Keratinocyte (primary cell): ENCODE measurements around the gene JHY. TPM values are rescaled to one million over a fixed set of nuclear protein-coding genes. Genes with fewer than 3 reads are reported as not detected.
A peak's percentile ranks its signal among the peaks of the same experiment; 100 is the strongest.

Experiments used
- DNase-seq: peaks from one replicate; pipeline ENCODE4 v3.0.0-alpha.2; 2011; ENCODE audit warnings: low read depth, missing footprints, low spot score
- FAIRE-seq: peaks from 2 replicates; lab custom pipeline; 2011; peaks lifted over from hg19 to GRCh38; lab: Jason Lieb, UNC
- H2AFZ ChIP-seq: 2 replicates; pipeline ENCODE4 v1.6.0; 2012; ENCODE audit warnings: low read length, control low read depth, inconsistent platforms; ENCODE audit not compliant: control insufficient read depth
- H3K27ac ChIP-seq: 2 replicates; pipeline ENCODE4 v1.5.1; 2011; ENCODE audit warnings: low read length; ENCODE audit not compliant: control insufficient read depth, insufficient read depth
- H3K27me3 ChIP-seq: 3 replicates; pipeline ENCODE4 v1.6.0; 2011; ENCODE audit warnings: low read length; ENCODE audit not compliant: control insufficient read depth, insufficient read depth; ENCODE audit errors: extremely low read depth
- H3K36me3 ChIP-seq, 2 experiments: 2 replicates in 1 of 2; 3 replicates in 1 of 2; pipeline ENCODE4 v1.5.1; 2011; ENCODE audit warnings: low read length in 2 of 2, mild to moderate bottlenecking in 1 of 2; ENCODE audit not compliant: control insufficient read depth in 2 of 2, insufficient read depth in 2 of 2; ENCODE audit errors: extremely low read depth in 1 of 2
- H3K4me1 ChIP-seq: 3 replicates; pipeline ENCODE4 v1.5.1; 2011; ENCODE audit warnings: low read length; ENCODE audit not compliant: control insufficient read depth, insufficient read depth; ENCODE audit errors: extremely low read depth
- H3K4me2 ChIP-seq: 3 replicates; pipeline ENCODE4 v1.6.0; 2011; ENCODE audit warnings: low read depth, low read length; ENCODE audit not compliant: control insufficient read depth, insufficient read depth; ENCODE audit errors: extremely low read depth
- H3K4me3 ChIP-seq, 3 experiments: fragments of 200-600 bp in 1 of 3; sonication (generic) in 1 of 3; 2 replicates in 2 of 3; 3 replicates in 1 of 3; pipeline ENCODE4 v1.5.1; 2011 to 2016; ENCODE audit warnings: low read length in 3 of 3, mild to moderate bottlenecking in 3 of 3, control low read depth in 2 of 3, inconsistent platforms in 1 of 3, low read depth in 1 of 3, mixed read lengths in 1 of 3, mixed run types in 1 of 3, moderate library complexity in 1 of 3; ENCODE audit not compliant: control insufficient read depth in 2 of 3, insufficient read depth in 2 of 3; ENCODE audit errors: extremely low read depth in 1 of 3
- H3K79me2 ChIP-seq: 2 replicates; pipeline ENCODE4 v1.6.0; 2012; ENCODE audit warnings: low read length; ENCODE audit not compliant: control insufficient read depth, insufficient read depth
- H3K9ac ChIP-seq: 3 replicates; pipeline ENCODE4 v1.6.0; 2011; ENCODE audit warnings: low read length; ENCODE audit not compliant: control insufficient read depth, insufficient read depth; ENCODE audit errors: extremely low read depth
- H3K9me1 ChIP-seq: 3 replicates; pipeline ENCODE4 v1.6.0; 2011; ENCODE audit warnings: low read length; ENCODE audit not compliant: control insufficient read depth, insufficient read depth; ENCODE audit errors: extremely low read depth
- H3K9me3 ChIP-seq: 2 replicates; pipeline ENCODE4 v1.5.1; 2012; ENCODE audit warnings: low read depth, low read length; ENCODE audit not compliant: control insufficient read depth
- H4K20me1 ChIP-seq: 3 replicates; pipeline ENCODE4 v1.6.0; 2011; ENCODE audit warnings: low read length; ENCODE audit not compliant: control insufficient read depth, insufficient read depth; ENCODE audit errors: extremely low read depth
- CTCF ChIP-seq, 3 experiments: IDR thresholded peaks in 1 of 3; conservative IDR thresholded peaks in 1 of 3; optimal IDR thresholded peaks in 1 of 3; 2 replicates in 2 of 3; 3 replicates in 1 of 3; pipeline versions ENCODE3 to v1.5.1; 2011; ENCODE audit warnings: low read length in 3 of 3, mild to moderate bottlenecking in 3 of 3, moderate library complexity in 2 of 3, control low read depth in 1 of 3, inconsistent platforms in 1 of 3; ENCODE audit not compliant: insufficient read depth in 2 of 3; ENCODE audit errors: extremely low read depth in 1 of 3
- EZH2 ChIP-seq: IDR thresholded peaks from one replicate; pipeline ENCODE4 v1.6.1; 2012; ENCODE audit warnings: inconsistent platforms, mild to moderate bottlenecking, low read length, moderate library complexity
- dilution Hi-C: fragments of 300-500 bp; cut with MboI; formaldehyde crosslinking; loops from one replicate; pipeline ENCODE4 v1.7.0; 2020; ENCODE audit warnings: low sequenced_read_pairs; ENCODE audit not compliant: extremely low pct_ligation_motif_present
- polyA plus RNA-seq, 5 experiments: library from polyadenylated mRNA; depleted of rRNA in 3 of 5; stranded (reverse) in 3 of 5; stranded (forward) in 1 of 5; unstranded in 1 of 5; fragments of >200 nt; gene quantifications; 1 replicate in 1 of 5; 2 replicates in 3 of 5; 3 replicates in 1 of 5; pipeline versions ENCODE4 v1.2.1 to v1.2.3, GENCODE V29; 2011 to 2012; ENCODE audit warnings: missing spikeins in 2 of 5, low read depth in 1 of 5, low replicate concordance in 1 of 5

JHY gene
- polyA plus RNA-seq, 1 donor (not counting 4 experiments of a cell fraction or from before 2014, with no cell fraction given), result 3.9 TPM

DNA sequence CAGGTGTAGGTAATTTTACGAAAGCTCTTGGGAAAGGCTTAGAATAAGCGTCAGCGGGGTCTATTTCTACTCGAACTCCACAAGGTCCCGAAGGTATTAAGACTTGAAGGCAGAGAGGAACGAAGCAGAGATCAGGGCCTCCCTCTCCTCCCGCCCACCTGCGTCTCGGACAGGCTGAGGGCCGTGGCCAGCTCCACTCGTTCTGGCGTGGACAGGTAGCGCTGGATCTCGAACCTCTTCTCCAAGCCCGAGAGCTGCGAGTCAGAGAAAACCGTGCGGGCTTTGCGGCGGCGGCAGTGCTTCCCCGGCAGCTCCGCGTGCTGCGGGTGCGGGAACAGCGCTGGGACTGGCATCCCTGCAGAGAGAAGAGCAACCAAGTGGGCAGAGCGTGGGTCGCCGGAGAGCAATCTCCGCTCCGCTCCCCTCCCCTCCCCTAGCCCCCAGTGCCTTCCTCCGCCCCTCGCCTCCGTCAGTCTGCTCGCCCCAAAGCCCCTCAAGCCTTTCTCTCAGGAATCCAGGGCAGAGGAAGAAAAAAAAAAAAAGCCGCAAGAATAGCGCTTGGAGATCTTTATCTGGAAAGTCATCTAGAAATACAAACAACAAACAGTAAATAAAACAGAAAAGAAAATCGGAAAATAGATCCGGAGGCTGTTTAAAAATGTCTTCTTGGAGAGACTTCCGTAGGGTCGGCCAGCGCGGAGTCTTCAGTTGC, 96.7 kb downstream of the JHY start:
- peaks cover 92% of the 10 kb centered on the region for H3K27me3 ChIP-seq
- H4K20me1 ChIP-seq, result peaks cover 8% of the 10 kb centered on the region
- no peak overlapping the region for H3K4me3 ChIP-seq
- TF ChIP-seq CTCF (optimal IDR thresholded peaks at IDR 0.05 in 1 of 3, IDR thresholded peaks at IDR 0.05 in 1 of 3, conservative IDR thresholded peaks at IDR 0.05 in 1 of 3; ENCODE audit: extremely low read depth in 1 of 3, insufficient read depth in 2 of 3, low read length in 3 of 3), result no peak
- TF ChIP-seq EZH2, result no peak
- no peaks in the 10 kb centered on the region for H3K9me1 ChIP-seq
- no peak overlapping the region for H3K4me2 ChIP-seq
- no peak for FAIRE-seq
- H3K27ac ChIP-seq, result no peak overlapping the region
- H3K9me3 ChIP-seq, result no peaks in the 10 kb centered on the region
- H3K4me1 ChIP-seq, result peaks cover 4% of the 10 kb centered on the region
- no peak overlapping the region for H3K9ac ChIP-seq
- H3K79me2 ChIP-seq, result no peaks in the 10 kb centered on the region
- dilution Hi-C loops, result no loop called here
- H2AFZ ChIP-seq, result no peak overlapping the region
- no peaks in the 10 kb centered on the region for H3K36me3 ChIP-seq
- DNase-seq, result no peak

DNA sequence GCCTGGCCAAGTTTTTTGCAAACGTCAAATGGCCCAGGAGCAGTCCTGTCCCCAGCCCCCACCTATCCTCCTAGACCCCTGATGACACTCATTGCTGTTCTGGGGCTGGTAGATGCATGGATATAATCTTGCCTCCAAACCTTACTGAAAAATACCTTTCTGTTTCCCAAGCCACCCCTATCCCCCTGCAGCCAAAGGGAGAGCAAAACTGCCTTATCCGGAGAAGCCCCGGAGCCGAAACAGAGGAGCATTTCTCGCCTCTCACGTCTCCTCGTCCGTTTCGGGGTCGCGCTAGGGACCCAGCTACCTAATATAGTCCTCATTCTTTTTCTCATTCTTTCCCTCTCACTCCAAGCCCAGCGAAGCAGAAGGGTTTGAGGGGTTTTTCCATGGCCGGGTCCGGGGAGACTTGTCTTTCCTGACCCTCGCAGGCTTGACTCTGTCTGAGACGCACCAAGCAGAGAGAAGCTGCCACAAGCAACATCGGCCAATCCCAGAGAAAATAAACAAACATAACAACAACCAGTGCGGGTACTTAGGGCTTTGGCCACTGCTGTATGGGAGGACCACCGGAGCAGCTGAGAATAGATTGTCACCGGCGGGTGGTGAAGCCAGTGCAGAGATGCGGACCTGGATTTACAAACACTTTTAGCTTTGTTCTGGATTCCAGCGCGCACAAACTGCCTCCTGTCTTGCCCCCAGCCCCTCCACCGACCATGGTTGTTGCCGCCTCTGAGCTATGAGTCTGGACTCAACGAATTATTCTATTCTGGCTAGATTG, 97.4 kb downstream of the JHY start:
- Histone ChIP-seq H3K79me2 (no peaks in the 10 kb centered on the region), H3K9ac (no peak overlapping the region), H3K27ac (no peak overlapping the region), H3K27me3 (peaks cover 92% of the 10 kb centered on the region), H3K9me3 (no peaks in the 10 kb centered on the region), H3K4me2 (no peak overlapping the region), H3K4me3 (no peak overlapping the region), H4K20me1 (peaks cover 8% of the 10 kb centered on the region), H3K9me1 (no peaks in the 10 kb centered on the region), H2AFZ (no peak overlapping the region), H3K36me3 (no peaks in the 10 kb centered on the region), H3K4me1 (peaks cover 4% of the 10 kb centered on the region)
- no peak for DNase-seq
- FAIRE-seq, result no peak
- TF ChIP-seq EZH2, result peak; percentile 96
- no peak for TF ChIP-seq CTCF (optimal IDR thresholded peaks at IDR 0.05 in 1 of 3, IDR thresholded peaks at IDR 0.05 in 1 of 3, conservative IDR thresholded peaks at IDR 0.05 in 1 of 3; ENCODE audit: extremely low read depth in 1 of 3, insufficient read depth in 2 of 3, low read length in 3 of 3)
- dilution Hi-C loops, result no loop called here
